ENCODE results near the gene RRN3.
"Not testable (repeated sequence)": the region's sequence is repeated elsewhere in the genome, so short reads cannot be mapped to it uniquely, and the experiment has no call there.

Gene RRN3

GRCh38 chr16:15100372-15100987 is 6.4 kb upstream of the RRN3 start:
- not testable (repeated sequence) for H3K4me3 ChIP-seq (ENCODE audit: low read depth, low read length)

- H3K4me3 ChIP-seq (ENCODE audit: low read depth, low read length), result not testable (repeated sequence)
Measured at GRCh38 chr16:15099366-15099909, 5.4 kb upstream of the RRN3 start.

DNA sequence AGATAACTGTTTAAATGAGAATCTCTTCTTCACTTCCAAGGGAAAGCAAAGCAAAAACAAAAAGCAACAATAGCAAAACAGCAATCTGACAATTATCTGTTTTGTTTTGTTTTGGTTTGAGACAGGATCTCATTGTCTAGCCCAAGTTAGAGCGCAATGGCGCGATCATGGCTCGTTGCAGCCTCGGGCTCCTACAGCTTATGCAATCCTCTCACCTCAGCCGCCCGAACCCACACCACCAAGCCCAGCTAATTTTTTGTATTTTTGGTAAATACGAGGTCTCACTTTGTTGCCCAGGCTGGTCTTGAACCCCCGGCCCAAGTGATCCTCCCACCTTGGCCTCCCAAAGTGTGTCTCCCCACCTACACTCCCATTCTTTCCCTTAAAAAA is 2.5 kb upstream of the RRN3 start:
- not testable (repeated sequence) for H3K4me3 ChIP-seq (ENCODE audit: low read depth, low read length)

DNA sequence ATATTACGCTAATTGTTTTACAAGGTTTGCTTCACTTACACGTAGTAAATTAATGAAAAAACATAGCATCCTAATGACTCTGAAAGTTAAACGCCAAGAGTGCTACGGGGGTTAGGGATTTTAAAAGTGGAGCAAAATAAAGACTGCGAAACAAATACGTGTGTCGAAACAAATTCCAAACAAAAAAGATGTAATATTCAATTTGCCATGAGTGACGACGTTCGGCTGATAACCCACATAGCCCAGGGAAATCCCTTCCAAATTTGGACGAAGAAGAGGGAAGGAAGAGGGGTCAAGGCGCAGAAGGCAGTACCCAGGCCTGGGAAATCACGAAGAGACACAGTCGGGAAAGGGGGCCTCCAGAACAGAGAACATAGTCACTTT is 509 bp downstream of the RRN3 start:
- H3K4me3 ChIP-seq (ENCODE audit: low read depth, low read length), result peak overlapping the region; percentile 69

DNA sequence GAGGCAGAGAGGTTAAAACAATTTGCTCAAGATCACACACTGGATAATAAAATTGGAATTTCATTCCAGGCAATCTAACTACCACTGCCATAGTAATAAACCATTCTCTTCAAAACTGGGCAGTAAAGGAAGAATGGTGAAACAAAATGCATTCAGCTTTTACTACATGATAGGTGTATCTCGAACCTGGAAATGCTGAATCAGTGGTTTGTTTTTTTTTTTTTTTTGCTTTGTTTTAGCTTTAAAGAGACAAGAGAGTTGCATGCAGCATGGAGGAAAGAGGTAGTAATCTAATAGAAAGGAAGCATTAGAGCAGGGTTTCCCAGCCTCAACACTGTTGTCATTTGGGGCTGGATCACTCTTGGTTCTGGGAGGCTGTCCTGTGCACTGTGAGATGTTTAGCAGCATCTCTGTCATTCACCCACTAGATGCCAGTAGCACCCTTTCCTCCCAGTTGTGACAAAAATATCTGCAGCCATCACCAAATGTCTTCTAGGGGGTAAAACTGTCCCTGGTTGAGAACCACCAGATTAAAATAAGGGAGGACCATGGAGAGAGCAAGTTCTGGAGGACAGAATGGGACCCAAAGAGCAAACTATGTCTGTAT is 3.3 kb downstream of the RRN3 start:
- H3K4me3 ChIP-seq (ENCODE audit: low read depth, low read length), result not testable (repeated sequence)

DNA sequence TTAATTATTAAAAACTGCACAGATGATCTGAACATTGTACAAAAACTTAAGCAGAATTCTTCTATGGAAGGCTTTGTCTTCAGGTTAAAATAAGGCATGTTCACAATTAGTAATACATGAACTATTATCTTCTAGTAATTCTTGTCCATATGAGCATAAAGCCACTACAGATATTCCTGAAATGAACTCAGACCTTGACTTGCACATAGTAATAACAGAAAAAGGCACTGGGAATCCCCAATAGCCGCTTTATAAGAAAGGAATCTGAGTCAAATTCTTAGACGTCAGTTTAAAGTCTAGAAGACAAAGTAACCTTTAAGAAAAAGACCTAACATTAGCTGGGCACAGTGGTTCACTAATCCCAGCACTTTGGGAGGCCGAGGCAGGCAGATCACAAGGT is 11.3 kb downstream of the RRN3 start:
- H3K4me3 ChIP-seq (ENCODE audit: low read depth, low read length), result not testable (repeated sequence)

- H3K4me3 ChIP-seq (ENCODE audit: low read depth, low read length), result not testable (repeated sequence)
Measured at GRCh38 chr16:15080883-15081282, 13.2 kb downstream of the RRN3 start.

DNA sequence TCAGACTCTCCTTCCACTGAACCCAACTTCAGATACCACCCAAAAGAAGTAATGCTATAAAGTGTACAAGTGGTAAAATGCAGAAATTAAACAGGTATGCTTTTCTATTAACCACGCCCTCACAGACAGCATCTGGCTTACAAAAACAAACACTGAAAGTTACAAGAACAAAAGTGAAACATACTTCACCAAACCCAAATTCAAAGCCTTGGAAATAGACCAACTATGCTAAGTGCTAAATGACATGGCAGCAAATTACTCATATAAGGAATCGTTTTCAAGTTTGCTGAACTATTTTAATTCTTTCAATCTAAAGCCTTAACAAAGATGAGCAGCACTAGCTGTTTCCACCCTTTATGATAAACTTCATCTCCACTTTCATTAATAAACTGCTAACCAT is 17.9 kb downstream of the RRN3 start:
- H3K4me3 ChIP-seq (ENCODE audit: low read depth, low read length), result not testable (repeated sequence)

DNA sequence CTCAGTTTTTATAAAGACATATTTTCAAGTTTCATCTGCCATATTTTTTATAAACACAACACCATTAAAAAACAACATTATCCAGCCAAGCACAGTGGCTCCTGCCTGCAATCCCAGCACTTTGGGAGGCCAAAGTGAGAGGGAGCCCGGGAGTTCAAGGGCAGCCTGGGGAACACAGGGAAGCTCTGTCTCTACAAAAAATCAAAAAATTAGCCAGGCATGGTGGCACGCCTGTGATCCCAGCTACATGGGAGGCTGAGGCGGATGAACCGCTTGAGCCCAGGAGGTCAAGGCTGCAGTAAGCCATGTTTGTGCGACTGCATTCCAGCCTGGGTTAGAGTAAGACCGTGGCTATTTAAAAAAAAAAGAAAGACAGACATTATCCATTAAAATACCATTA is 21.0 kb downstream of the RRN3 start:
- TF ChIP-seq, protein P1, sequence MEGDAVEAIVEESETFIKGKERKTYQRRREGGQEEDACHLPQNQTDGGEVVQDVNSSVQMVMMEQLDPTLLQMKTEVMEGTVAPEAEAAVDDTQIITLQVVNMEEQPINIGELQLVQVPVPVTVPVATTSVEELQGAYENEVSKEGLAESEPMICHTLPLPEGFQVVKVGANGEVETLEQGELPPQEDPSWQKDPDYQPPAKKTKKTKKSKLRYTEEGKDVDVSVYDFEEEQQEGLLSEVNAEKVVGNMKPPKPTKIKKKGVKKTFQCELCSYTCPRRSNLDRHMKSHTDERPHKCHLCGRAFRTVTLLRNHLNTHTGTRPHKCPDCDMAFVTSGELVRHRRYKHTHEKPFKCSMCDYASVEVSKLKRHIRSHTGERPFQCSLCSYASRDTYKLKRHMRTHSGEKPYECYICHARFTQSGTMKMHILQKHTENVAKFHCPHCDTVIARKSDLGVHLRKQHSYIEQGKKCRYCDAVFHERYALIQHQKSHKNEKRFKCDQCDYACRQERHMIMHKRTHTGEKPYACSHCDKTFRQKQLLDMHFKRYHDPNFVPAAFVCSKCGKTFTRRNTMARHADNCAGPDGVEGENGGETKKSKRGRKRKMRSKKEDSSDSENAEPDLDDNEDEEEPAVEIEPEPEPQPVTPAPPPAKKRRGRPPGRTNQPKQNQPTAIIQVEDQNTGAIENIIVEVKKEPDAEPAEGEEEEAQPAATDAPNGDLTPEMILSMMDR (IDR thresholded peaks at IDR 0.05; ENCODE audit: low read depth, low read length), result no peak
- no peak overlapping the region for H3K4me3 ChIP-seq (ENCODE audit: low read depth, low read length)

DNA sequence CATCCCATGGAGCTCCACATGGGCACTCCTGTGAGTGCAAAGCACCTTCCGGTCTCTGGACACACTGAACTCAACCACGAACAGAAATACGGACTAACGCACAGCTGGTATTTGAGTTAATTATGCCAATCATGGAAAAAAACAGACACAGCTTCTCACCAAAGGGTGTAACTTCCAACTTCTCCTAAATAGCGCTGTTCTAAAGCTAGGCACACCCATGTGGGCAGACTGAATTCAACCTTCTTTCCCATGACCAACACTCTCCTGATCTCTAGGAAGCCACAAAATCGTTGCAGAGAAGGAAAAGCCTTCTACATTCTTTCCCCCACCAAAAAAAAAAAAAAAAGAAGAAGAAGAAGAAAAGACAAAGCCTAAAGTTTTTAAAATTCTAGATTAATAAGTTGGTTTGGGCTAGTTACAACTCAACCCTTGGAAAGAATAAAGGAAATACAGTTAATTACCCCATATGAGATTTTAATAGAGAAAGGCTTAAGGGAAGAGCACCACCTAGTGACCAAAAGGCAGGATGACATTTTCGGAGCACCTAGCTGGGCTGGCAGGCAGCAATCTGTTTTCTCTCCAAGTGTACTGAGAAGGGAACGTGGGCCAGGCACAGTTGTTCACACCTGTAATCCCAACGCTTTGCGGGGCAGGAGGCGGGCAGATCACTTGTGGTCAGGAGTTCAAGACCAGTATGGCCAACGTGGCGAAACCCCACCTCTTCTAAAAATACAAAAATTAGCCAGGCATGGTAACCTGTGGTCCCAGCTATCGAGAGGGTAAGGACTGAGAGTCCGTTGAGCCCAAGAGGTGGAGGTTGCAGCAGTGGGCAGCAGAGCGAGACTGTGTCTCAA is 21.9 kb downstream of the RRN3 start:
- TF ChIP-seq, protein P1 (IDR thresholded peaks at IDR 0.05; ENCODE audit: low read depth, low read length), result 0 out of 2 replicates have a peak, but pooled peaks have one; percentile 16
- H3K4me3 ChIP-seq (ENCODE audit: low read depth, low read length), result not testable (repeated sequence)

- H3K4me3 ChIP-seq (ENCODE audit: low read depth, low read length), result not testable (repeated sequence)
Measured at GRCh38 chr16:15071013-15071412, 23.1 kb downstream of the RRN3 start.

DNA sequence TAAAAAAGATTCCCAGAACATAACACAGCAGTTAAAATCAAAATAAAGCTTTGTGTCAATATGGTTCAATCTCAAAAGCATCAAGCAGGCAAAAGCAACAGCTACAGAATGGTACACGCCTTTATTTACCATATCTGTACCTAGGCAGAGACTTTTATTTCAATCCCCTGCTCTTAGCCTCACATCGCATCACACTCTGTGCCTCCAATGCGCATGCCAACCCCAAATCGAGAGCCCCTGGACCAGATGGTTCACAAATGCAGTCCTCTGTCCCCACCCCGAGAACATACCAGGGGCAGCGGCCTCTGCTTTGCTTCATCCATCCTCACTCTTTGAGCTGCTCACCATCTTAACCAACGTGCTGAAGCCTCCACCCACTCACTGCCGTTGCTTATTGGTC is 27.4 kb downstream of the RRN3 start:
- not testable (repeated sequence) for H3K4me3 ChIP-seq (ENCODE audit: low read depth, low read length)

- H3K4me3 ChIP-seq (ENCODE audit: low read depth, low read length), result not testable (repeated sequence)
Measured at GRCh38 chr16:15065961-15066360, 28.1 kb downstream of the RRN3 start.

DNA sequence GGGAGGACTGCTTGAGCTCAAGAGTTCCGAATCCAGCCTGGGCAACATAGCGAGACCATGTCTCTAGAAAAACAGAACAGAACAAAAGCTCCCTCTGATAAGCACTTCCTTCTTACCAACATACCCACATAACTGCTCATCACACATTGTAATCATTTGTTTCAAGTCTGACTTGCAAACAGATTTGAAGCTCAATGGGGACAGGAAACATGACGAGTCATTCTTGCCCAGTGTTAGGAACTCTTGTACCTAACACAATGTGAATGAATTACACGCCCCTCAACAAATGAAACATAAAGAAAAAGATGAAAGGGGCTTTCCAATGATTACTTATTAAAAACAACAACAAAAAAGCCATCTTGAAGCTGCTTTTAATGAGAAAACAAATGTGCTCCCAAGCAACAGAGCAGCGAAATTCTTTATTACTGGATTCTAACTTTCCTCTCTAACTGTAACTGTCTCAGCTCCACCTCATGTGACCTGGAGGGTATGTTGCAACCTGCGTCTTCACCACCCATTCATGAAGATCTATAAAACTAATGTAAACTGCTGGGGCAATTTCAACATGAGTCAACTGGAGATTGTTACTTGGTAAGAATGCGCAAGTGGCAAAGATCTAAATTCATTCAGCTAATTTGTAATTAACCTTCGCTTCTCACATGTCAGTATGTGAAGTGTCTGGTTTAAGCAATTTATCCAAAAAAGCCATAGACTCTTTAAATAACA is 31.8 kb downstream of the RRN3 start:
- H3K4me3 ChIP-seq (ENCODE audit: low read depth, low read length), result not testable (repeated sequence)
